AG09309 (cell line): ENCODE measurements around the gene KIAA0319L.

Experiments used
- DNase-seq: peaks from one replicate; pipeline ENCODE4 v3.0.0-alpha.2; 2010; ENCODE audit warnings: low read depth
- H3K4me3 ChIP-seq: 2 replicates; pipeline ENCODE4 v1.5.1; 2011; ENCODE audit warnings: mild to moderate bottlenecking, low read depth, low read length, moderate library complexity; ENCODE audit not compliant: control insufficient read depth
- CTCF ChIP-seq: IDR thresholded peaks from 2 replicates; pipeline ENCODE4 v1.5.1; 2011; ENCODE audit warnings: mild to moderate bottlenecking, low read depth, low read length, inconsistent platforms; ENCODE audit not compliant: insufficient read depth, control insufficient read depth; ENCODE audit errors: missing control alignments

Gene KIAA0319L

DNA sequence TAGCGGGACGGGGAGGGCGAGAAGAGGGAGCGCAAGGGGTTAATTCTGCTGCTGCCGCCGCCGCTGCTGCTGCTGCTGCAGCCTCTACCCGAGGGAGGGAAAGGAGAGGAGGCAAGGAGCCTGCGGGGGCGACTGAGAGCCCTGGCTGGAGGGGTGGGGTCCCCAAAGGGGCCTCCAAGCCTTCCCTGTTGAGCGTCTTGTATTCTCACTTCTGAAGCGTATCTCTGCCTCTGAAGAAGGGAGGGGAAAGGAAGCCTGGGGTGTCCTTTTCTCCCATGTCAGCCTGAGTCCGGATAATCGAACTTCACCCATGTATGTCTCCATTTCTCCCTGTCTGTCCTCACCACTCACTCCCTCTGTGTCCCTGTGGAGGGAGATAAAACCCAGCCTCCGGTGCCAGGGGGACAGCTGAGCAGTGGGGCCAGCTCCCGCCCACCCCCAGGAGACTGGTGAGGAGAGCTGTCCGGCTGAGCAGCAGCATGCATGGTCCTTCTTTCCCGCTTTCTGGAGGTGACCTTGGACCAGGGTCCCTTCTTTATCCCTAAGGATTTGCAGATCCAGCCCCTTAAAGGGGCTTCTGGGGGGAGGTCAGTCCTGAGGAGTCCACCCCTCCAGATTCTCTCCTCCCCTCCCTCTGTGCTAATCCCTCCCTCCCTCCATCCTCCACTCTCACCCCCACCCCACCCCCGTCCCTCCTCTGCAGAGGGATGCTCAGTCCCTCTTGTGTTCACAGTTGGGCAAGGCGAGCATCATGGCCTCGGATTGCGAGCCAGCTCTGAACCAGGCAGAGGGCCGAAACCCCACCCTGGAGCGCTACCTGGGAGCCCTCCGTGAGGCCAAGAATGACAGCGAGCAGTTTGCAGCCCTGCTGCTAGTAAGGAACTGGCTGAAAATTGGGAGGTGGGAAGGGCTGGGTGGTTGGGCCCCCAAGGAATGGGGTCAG is 1.4 kb upstream of the KIAA0319L start:
- DNase-seq = no peak
- H3K4me3 ChIP-seq = peak overlapping the region; percentile 88
- no peak for TF ChIP-seq CTCF

- TF ChIP-seq CTCF = no peak
- peak within 1 kb of the TSS; percentile 88 for H3K4me3 ChIP-seq
- peak; percentile 88 for DNase-seq
These were observed 589 bp upstream of the KIAA0319L start, which contains the start of gene NCDN for GRCh38 chr1:35557611-35558373. TSS of gene NCDN (plus strand) at chr1:35557799. CDS start at chr1:35558191, 392 bp downstream.

DNA sequence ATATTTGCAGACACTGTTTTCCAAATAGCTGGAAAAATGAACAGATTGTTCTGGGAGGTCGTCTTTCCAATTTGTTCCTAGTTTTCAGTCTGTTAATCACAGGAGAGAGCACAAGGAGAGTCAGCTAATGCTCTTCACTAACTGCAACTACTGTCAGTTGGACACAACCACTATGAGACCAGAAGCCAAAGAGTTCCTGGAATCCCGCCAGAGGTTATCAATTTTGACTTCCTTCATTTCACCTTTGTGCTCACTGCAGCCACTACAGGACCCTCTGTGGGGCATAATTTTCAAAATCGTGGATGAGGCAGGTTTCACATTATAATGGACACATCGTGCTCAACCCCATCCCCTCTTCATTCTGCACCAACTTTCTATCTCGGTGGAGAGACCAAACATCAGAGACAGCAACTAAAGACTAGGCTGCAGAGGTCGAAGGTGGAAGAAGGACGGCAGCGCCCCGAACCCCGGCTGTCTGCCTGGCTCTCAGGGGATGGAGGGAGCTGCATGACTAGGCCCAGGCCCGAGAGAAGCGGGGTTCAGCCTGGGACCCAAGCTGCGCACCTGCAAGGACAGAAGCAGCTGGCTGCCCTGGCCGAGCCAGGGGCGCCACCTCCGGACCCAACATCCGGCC is 602 bp downstream of the KIAA0319L start:
- TF ChIP-seq CTCF = no peak
- no peak for DNase-seq
- H3K4me3 ChIP-seq = peak overlapping the region; percentile 88

DNA sequence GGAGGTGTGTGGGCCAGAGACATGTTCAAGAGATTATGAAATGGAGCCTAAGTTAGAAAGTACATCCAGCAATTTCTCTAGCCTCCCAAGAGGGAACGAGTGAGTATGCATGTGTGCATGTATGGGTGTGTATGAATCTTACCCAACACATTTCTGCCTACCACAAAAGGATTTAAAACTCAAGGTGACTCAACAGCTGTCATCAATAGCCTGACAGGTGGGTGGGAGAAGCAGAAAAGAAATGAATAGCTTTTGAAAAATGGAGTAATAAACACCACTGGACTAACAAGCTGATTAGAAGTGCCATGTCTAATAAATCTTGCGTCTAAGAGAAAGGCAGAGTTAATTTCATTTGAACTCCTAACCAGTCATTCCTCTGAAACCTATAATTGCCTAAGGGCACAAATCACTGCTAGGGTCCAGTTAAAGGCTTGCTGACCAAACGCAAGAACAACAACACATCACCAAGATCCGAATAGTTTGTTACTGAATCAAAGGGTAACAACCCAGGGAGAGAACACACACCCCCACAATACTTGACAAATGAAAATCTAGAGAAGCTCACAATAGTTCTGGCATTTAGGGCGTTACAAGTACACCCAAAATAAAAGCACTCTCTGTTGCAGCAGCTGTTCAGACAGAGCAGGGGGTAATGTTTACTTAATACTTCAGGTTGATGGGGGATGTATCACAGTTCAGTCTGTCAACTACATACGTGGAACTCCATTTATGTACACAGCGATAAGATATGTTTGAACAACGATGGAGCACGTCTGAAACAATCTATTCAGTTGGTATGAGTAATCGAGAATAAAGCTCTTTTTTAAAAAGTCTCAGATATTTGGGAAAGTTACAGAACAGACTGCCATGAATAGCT is 1.4 kb downstream of the KIAA0319L start:
- DNase-seq = peak; percentile 55
- TF ChIP-seq CTCF = no peak
- no peak overlapping the region; the same call in 1 of the 2 replicates for H3K4me3 ChIP-seq

DNA sequence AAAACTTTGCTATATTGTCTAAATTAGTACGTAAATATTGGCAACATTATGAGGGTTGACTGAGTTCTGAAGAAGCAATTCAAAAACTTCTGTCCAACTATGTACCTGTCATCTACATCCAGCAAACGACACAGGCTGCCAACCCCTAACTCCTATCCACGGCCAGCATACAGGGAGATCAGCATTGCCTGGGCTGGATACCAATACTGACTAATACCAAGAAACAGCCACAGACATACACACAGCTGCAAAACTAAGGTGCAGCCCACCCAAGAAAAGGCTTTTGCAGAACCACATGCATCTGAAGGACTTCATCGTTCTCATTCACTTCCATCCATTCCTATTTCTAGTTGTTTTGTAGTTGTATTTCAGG is 2.0 kb downstream of the KIAA0319L start:
- TF ChIP-seq CTCF = no peak
- no peak overlapping the region for H3K4me3 ChIP-seq
- DNase-seq = no peak
